ENCODE results near the gene SUCO. TPM values are rescaled to one million over a fixed set of nuclear protein-coding genes. Genes with fewer than 3 reads are reported as not detected.

The SUCO gene
- total RNA-seq, 2 donors from 2014 or later, result 62.2 TPM

DNA sequence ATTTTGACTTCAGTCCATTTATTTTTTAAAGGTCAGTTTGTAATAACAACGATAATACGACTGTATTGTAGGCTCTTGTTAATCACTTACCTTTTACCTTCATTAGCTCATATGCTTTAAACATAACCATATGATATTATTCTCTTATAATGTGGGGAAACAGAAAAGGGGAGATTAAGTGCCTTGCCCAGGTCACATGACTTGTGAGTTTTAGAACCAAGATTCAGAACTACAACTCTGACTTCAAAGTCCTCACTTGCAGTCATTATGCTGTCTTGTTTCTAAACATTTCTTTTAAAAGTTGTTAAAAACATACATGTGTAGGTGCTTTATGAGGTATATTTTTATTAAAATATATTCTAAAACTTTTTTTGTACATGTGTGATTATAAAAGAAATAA lies 41.1 kb downstream of the SUCO start:
- Mint-ChIP-seq H3K4me1 (no peaks in the 10 kb centered on the region), H3K9me3 (peaks cover 18% of the 10 kb centered on the region), H3K27ac (no peak overlapping the region), H3K4me3 (no peak overlapping the region), H3K27me3 (ENCODE audit: insufficient read depth) (no peaks in the 10 kb centered on the region), H3K36me3 (ENCODE audit: low read depth) (peaks cover 62% of the 10 kb centered on the region)
- TF ChIP-seq, protein P1, sequence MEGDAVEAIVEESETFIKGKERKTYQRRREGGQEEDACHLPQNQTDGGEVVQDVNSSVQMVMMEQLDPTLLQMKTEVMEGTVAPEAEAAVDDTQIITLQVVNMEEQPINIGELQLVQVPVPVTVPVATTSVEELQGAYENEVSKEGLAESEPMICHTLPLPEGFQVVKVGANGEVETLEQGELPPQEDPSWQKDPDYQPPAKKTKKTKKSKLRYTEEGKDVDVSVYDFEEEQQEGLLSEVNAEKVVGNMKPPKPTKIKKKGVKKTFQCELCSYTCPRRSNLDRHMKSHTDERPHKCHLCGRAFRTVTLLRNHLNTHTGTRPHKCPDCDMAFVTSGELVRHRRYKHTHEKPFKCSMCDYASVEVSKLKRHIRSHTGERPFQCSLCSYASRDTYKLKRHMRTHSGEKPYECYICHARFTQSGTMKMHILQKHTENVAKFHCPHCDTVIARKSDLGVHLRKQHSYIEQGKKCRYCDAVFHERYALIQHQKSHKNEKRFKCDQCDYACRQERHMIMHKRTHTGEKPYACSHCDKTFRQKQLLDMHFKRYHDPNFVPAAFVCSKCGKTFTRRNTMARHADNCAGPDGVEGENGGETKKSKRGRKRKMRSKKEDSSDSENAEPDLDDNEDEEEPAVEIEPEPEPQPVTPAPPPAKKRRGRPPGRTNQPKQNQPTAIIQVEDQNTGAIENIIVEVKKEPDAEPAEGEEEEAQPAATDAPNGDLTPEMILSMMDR (conservative IDR thresholded peaks at IDR 0.05), result no peak
- Histone ChIP-seq H3K4me1 (ENCODE audit: control insufficient read depth, insufficient read depth, low read length) (no peaks in the 10 kb centered on the region), H3K36me3 (ENCODE audit: control insufficient read depth, insufficient read depth, low read length) (peaks cover 82% of the 10 kb centered on the region), H3K27ac (ENCODE audit: low read depth, low read length) (no peak overlapping the region), H3K9ac (ENCODE audit: extremely low read depth, low read length, poor library complexity, severe bottlenecking) (no peak overlapping the region), H3K27me3 (ENCODE audit: control insufficient read depth, insufficient read depth, low read length, poor library complexity, severe bottlenecking) (no peaks in the 10 kb centered on the region), H3K9me3 (ENCODE audit: control insufficient read depth, low read length) (peaks cover 20% of the 10 kb centered on the region), H3K4me3 (ENCODE audit: low read length) (no peak overlapping the region)
- WGBS, 2 experiments (ENCODE audit: insufficient coverage in 1 of 2, insufficient read length in 1 of 2), result 92% methylated on average over 2 of the region's 2 CpGs; no CpG with 5 or more reads in 1 of the 2 experiments
- DNase-seq, result no peak

DNA sequence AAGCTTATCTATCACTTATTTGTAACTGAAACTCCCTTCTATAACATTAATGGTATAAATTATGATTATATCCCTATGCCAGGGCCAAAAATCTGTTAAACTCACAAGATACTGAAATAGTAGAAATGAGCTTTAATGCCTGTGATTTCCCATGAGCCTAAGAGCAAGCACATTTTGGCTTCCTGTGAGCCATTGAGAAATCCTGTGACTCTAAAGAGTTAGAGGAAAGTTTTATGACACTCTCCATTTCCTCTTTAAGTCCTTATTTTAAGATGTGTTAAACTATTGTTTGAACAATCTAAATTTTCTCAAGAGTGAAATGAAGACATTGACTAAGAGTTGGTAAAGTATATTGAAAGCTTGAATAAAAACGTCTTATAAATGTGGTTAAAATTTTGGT lies 45.6 kb downstream of the SUCO start:
- no peaks in the 10 kb centered on the region for H3K27me3 ChIP-seq (ENCODE audit: control insufficient read depth, insufficient read depth, low read length, poor library complexity, severe bottlenecking)
- no peak for DNase-seq
- peaks cover 92% of the 10 kb centered on the region for H3K36me3 ChIP-seq (ENCODE audit: control insufficient read depth, insufficient read depth, low read length)
- WGBS, 2 experiments (ENCODE audit: insufficient coverage in 1 of 2, insufficient read length in 1 of 2), result 81% methylated on average over 1 of the region's 1 CpG; no CpG with 5 or more reads in 1 of the 2 experiments
- Mint-ChIP-seq H3K27ac (no peak overlapping the region), H3K4me3 (no peak overlapping the region), H3K36me3 (ENCODE audit: low read depth) (peaks cover 49% of the 10 kb centered on the region), H3K4me1 (peaks cover 13% of the 10 kb centered on the region), H3K9me3 (no peaks in the 10 kb centered on the region), H3K27me3 (ENCODE audit: insufficient read depth) (no peaks in the 10 kb centered on the region)
- no peaks in the 10 kb centered on the region for H3K9me3 ChIP-seq (ENCODE audit: control insufficient read depth, low read length)
- no peak overlapping the region for H3K4me3 ChIP-seq (ENCODE audit: low read length)
- TF ChIP-seq, protein P1 (conservative IDR thresholded peaks at IDR 0.05), result no peak
- H3K27ac ChIP-seq (ENCODE audit: low read depth, low read length), result no peak overlapping the region
- H3K4me1 ChIP-seq (ENCODE audit: control insufficient read depth, insufficient read depth, low read length), result peaks cover 8% of the 10 kb centered on the region
- H3K9ac ChIP-seq (ENCODE audit: extremely low read depth, low read length, poor library complexity, severe bottlenecking), result no peak overlapping the region

DNA sequence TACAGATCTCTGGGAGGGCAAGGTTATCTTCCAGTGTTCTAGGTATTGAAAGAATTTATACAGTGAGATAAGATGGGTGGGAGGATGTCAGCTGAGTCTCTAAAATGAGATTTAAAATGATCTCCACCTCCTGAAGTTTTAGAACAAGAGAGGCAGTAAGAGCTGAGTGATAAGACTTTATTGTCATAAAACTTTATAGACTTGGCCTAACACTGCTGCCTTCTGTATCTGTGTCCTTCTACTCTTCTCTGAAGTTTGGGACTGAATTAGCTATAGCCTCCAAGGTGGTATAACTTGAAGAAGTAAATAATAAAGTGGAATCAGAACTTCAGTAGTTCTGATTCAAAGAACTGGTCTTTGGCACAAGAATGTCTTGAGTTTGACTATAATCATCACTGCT lies 48.3 kb downstream of the SUCO start:
- TF ChIP-seq, protein P1 (conservative IDR thresholded peaks at IDR 0.05), result no peak
- Histone ChIP-seq H3K9ac (ENCODE audit: extremely low read depth, low read length, poor library complexity, severe bottlenecking) (no peak overlapping the region), H3K36me3 (ENCODE audit: control insufficient read depth, insufficient read depth, low read length) (peaks cover 91% of the 10 kb centered on the region), H3K27ac (ENCODE audit: low read depth, low read length) (no peak overlapping the region), H3K9me3 (ENCODE audit: control insufficient read depth, low read length) (no peaks in the 10 kb centered on the region), H3K4me3 (ENCODE audit: low read length) (peak overlapping the region; percentile 26), H3K27me3 (ENCODE audit: control insufficient read depth, insufficient read depth, low read length, poor library complexity, severe bottlenecking) (no peaks in the 10 kb centered on the region), H3K4me1 (ENCODE audit: control insufficient read depth, insufficient read depth, low read length) (peaks cover 8% of the 10 kb centered on the region)
- Mint-ChIP-seq H3K36me3 (ENCODE audit: low read depth) (peaks cover 37% of the 10 kb centered on the region), H3K4me3 (no peak overlapping the region), H3K27me3 (ENCODE audit: insufficient read depth) (no peaks in the 10 kb centered on the region), H3K27ac (no peak overlapping the region), H3K4me1 (peaks cover 13% of the 10 kb centered on the region), H3K9me3 (no peaks in the 10 kb centered on the region)
- no peak for DNase-seq

Measured in endodermal cell (in vitro differentiated cells).